HG03565 (cell line): Measurements from ENCODE around the gene RGS6.

Experiments
- ATAC-seq: cut with Tn5 transposase; IDR thresholded peaks from one replicate; pipeline ENCODE4 v1.9.1; 2021; ENCODE audit warnings: mild to moderate bottlenecking, moderate library complexity; ENCODE audit not compliant: unreplicated experiment

The RGS6 gene

GRCh38 chr14:72303930-72304329 lies 371.7 kb downstream of the RGS6 start:
- no peak for ATAC-seq

GRCh38 chr14:72305561-72305960 lies 373.3 kb downstream of the RGS6 start:
- ATAC-seq = no peak

- no peak for ATAC-seq
Observed at GRCh38 chr14:72308967-72309485, 376.8 kb downstream of the RGS6 start.

- ATAC-seq = no peak
Observed at GRCh38 chr14:72311116-72311515, 378.9 kb downstream of the RGS6 start.

- ATAC-seq = no peak
Observed at GRCh38 chr14:72311516-72311915, 379.3 kb downstream of the RGS6 start.

GRCh38 chr14:72314808-72315435 lies 382.7 kb downstream of the RGS6 start:
- ATAC-seq = no peak

- no peak for ATAC-seq
Observed at GRCh38 chr14:72315714-72316113, 383.5 kb downstream of the RGS6 start.

GRCh38 chr14:72318648-72319047 lies 386.4 kb downstream of the RGS6 start:
- ATAC-seq = no peak

GRCh38 chr14:72332046-72332445 lies 399.8 kb downstream of the RGS6 start:
- ATAC-seq = no peak

- no peak for ATAC-seq
Observed at GRCh38 chr14:72332871-72333270, 400.6 kb downstream of the RGS6 start.

GRCh38 chr14:72333357-72333756 lies 401.1 kb downstream of the RGS6 start:
- no peak for ATAC-seq

GRCh38 chr14:72336311-72336980 lies 404.2 kb downstream of the RGS6 start:
- no peak for ATAC-seq

GRCh38 chr14:72341237-72341636 lies 409.0 kb downstream of the RGS6 start:
- no peak for ATAC-seq

GRCh38 chr14:72341686-72342085 lies 409.5 kb downstream of the RGS6 start:
- ATAC-seq = no peak

GRCh38 chr14:72347118-72347517 lies 414.9 kb downstream of the RGS6 start:
- ATAC-seq = no peak

GRCh38 chr14:72350215-72350614 lies 418.0 kb downstream of the RGS6 start:
- ATAC-seq = no peak

- ATAC-seq = no peak
Observed at GRCh38 chr14:72352012-72352411, 419.8 kb downstream of the RGS6 start.

GRCh38 chr14:72366619-72367018 lies 434.4 kb downstream of the RGS6 start:
- no peak for ATAC-seq

- ATAC-seq = no peak
Observed at GRCh38 chr14:72369106-72369505, 436.9 kb downstream of the RGS6 start.

GRCh38 chr14:72377016-72377415 lies 444.8 kb downstream of the RGS6 start:
- no peak for ATAC-seq

- ATAC-seq = no peak
Observed at GRCh38 chr14:72380456-72380855, 448.2 kb downstream of the RGS6 start.

- no peak for ATAC-seq
Observed at GRCh38 chr14:72383865-72384264, 451.6 kb downstream of the RGS6 start.

GRCh38 chr14:72387726-72388125 lies 455.5 kb downstream of the RGS6 start:
- ATAC-seq = no peak
